H1 (cell line): ENCODE measurements around the gene CAMK2D. TPM values are rescaled to one million over a fixed set of nuclear protein-coding genes. Genes with fewer than 3 reads are reported as not detected.

ENCODE experiments used
- ASH2L ChIP-seq: fragments of 200-600, 300-600 bp; sonication (generic); IDR thresholded peaks from one replicate; pipeline ENCODE4 v1.7.1; 2017; ENCODE audit warnings: low read length
- HDAC6 ChIP-seq: IDR thresholded peaks from one replicate; pipeline ENCODE4 v1.7.1; 2012; ENCODE audit warnings: low read depth, mild to moderate bottlenecking, inconsistent platforms, low read length, moderate library complexity
- KDM1A ChIP-seq: fragments of 200-600, 300-600 bp; sonication (generic); IDR thresholded peaks from 2 replicates; pipeline ENCODE4 v1.7.1; 2016; ENCODE audit warnings: mild to moderate bottlenecking, low read length, borderline replicate concordance
- polyA plus RNA-seq, 7 experiments: library from polyadenylated mRNA; depleted of rRNA in 3 of 7; stranded (reverse) in 5 of 7; unstranded in 2 of 7; fragments of >200 nt in 5 of 7; fragments of 200-250 nt in 2 of 7; gene quantifications; 1 replicate in 5 of 7; 2 replicates in 1 of 7; 4 replicates in 1 of 7; pipeline versions ENCODE4 v1.2.1 to v1.2.3, GENCODE V29; 2011 to 2013; ENCODE audit warnings: missing spikeins in 2 of 7, mixed read lengths in 2 of 7
- total RNA-seq: library from RNA; stranded (reverse); fragmentation: NEBNext Ultra II Directional; extraction: Animal tissue kit (Norgen Biotek cat#: 25700); gene quantifications from 2 replicates; pipeline ENCODE4 v1.2.1, GENCODE V29; 2021

The CAMK2D gene
- total and polyA plus RNA-seq, 2 of the 8 experiments (the other 6 are each of a cell fraction or from before 2014, with no cell fraction given), result 3.2 to 7.0 TPM

DNA sequence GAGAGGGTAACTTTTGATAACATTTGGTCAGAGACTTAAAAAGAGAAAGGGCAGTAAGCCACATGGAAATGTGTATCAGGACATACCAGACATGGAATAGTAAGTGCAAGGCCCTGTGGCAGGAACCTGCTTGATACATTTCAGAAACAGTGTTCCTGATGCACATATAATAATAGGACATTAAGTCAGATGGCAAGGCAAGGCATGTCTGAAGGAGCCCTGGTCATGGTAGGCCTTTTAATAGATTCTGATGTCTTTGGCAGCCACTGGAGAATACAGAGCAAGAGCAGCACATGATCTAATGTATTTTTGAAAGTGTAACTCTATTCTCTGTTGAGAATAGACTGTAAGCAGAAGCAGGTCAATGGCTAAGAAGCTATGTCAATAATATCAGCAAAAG is 279.7 kb downstream of the CAMK2D start (continued):
- TF ChIP-seq KDM1A (no peak), ASH2L (no peak), HDAC6 (no peak)
